ENCODE measurements around the gene MYO1H. TPM values are rescaled to one million over a fixed set of nuclear protein-coding genes. Genes with fewer than 3 reads are reported as not detected.

Gene MYO1H, protein sequence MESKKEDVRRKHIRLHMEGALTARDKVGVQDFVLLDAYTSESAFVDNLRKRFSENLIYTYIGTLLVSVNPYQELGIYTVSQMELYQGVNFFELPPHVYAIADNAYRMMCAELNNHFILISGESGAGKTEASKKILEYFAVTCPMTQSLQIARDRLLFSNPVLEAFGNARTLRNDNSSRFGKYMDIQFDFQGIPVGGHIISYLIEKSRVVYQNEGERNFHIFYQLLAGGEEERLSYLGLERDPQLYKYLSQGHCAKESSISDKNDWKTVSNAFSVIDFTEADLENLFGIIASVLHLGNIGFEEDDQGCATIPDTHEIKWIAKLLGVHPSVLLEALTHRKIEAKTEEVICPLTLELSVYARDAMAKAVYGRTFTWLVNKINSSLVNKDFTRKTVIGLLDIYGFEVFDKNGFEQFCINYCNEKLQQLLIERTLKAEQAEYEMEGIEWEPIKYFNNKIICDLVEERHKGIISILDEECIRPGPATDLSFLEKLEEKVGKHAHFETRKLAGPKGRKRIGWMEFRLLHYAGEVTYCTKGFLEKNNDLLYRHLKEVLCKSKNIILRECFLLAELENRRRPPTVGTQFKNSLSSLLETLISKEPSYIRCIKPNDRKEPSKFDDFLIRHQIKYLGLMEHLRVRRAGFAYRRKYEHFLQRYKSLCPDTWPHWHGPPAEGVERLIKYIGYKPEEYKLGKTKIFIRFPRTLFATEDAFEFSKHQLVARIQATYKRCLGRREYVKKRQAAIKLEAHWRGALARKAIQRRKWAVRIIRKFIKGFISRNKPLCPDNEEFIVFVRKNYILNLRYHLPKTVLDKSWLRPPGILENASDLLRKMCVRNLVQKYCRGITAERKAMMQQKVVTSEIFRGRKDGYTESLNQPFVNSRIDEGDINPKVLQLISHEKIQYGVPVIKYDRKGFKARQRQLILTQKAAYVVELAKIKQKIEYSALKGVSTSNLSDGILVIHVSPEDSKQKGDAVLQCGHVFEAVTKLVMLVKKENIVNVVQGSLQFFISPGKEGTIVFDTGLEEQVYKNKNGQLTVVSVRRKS
- not detected in 5 replicates for total RNA-seq (2022; extraction: Qiagen RNA extraction; ENCODE audit: low read depth)

DNA sequence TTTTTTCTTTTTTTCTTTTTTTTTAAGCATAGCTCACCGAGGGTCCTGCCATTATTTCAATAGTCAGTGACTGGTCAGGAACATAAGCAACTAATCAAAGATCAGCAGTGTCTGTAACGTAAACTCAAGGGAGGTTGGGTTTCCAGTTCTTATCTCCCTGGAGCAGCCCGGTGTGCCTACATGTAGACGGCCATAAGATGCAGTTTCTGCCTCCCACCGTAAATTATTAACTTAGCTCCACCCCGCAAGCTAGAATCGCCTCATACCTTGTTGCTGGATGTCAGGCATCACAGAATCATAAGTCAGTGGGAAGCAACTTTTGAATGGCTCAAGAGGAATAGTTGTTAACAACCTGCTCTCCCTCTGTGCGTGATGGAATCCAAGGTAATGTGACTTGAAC lies at the start of gene MYO1H:
Gene MYO1H (plus strand): TSS at position 312 of the 400 bp plus-strand sequence. CDS start 61 bp downstream, at position 373.

DNA sequence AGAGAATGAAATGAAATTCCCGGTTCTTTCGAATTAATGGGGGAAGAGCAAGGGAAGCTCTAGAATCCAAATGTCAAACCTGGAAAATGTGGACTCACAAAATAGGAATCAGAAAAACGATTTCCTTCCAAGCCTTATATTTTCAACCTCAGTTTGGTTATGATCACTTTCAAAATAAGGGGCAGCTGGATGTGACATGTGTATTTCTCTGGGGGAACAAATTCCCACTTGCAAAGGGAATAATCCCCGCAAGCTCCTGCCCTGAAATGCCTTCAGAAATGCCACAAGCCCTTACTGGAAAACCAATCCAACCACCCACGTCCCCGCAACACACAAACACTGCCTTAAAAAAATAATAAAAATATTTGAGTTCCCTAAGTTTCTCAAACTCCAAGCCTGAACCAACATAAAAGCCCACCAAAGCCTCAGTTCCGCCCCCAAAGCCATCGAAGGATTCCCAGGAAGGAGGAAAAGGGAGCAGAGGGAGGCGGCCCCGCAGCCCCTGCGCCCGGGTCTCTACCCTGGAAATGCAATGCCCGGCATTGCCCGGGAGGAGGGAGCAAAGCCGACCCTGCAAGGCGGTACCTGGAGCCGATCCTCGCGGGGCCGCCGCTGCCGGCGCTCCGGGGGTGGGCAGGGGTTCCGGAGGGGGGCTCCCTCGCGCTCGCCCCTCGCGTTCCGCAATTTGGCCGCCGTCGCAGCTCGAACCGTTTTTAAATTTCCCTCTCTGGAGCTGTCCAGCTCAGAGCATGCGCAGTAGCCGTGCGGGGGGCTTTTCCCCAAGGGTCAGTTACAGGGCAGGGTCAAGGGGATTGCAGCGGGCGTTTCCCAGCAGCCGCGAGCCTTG lies 38.9 kb upstream of the MYO1H start, which contains the start of gene FOXN4:
Gene FOXN4 (minus strand): TSS at position 751 of the 847 bp plus-strand sequence. CDS start 963 bp downstream, outside the sequence.

DNA sequence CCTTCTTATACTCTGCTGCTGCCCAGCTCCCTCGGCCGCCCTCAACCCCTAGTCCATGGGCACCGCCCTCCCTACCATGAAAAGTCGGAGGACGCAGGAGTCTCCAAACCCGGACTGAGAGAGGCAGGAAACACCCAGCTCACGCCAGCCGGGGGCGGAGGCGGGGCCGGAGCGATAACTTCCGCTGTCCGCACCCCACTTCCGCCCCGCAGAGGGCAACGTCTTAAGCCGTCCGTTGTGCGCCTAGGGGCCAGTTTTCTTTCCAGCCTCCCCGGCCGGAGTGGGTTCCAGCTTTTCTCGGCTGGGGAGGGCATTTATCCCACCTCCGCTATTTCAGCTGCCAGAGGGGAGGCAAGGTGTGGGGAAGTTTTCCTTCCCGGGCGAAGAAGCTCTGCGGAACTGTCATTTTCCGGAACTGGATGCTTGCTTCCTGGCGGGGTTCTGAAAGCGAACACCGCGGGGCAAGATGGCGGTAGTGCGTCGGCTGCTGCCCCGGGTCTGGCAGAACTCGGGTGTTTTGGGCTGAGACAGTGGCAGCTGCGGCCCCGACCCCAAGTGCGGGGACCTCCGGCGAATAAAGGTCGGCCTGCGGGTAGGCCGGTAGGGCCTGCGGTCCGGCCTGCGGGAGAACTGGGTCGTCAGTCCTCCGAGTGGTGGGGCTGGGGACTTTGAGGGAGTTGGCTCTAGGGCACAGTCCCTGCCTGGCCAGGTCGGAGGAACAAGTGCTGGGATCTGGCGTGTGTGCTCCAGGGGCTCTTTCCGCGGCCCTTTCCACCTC lies 129.7 kb downstream of the MYO1H start, which contains the start of the genes KCTD10 and UBE3B:
Gene KCTD10 (minus strand): TSS at position 116 of the 778 bp plus-strand sequence. CDS start 38 bp downstream, at position 78.
Gene UBE3B (plus strand): TSS at position 450 of the 778 bp plus-strand sequence. CDS start 5,918 bp downstream, outside the sequence.

Other genes starting within 250 kb of the MYO1H start
- 4.4 to 8.0 TPM (median 6.8 TPM) in 5 replicates for gene ACACB, start 231.3 kb upstream of the MYO1H start, total RNA-seq (2022; extraction: Qiagen RNA extraction; ENCODE audit: low read depth)
- 0.03 to 0.12 TPM in 2 of 5 replicates, not detected in the others for gene FOXN4, start 38.6 kb upstream of the MYO1H start, total RNA-seq (2022; extraction: Qiagen RNA extraction; ENCODE audit: low read depth)
- 37.9 to 57.0 TPM (median 42.0 TPM) in 5 replicates for gene KCTD10, start 129.4 kb downstream of the MYO1H start, total RNA-seq (2022; extraction: Qiagen RNA extraction; ENCODE audit: low read depth)
- gene UBE3B, start 129.7 kb downstream of the MYO1H start, total RNA-seq (2022; extraction: Qiagen RNA extraction; ENCODE audit: low read depth), result 12.2 to 17.8 TPM (median 14.7 TPM) in 5 replicates
- 24.0 to 31.4 TPM (median 27.6 TPM) in 5 replicates for gene MMAB, start 225.6 kb downstream of the MYO1H start, total RNA-seq (2022; extraction: Qiagen RNA extraction; ENCODE audit: low read depth)
- 6.5 to 9.7 TPM (median 7.7 TPM) in 5 replicates for gene MVK, start 225.9 kb downstream of the MYO1H start, total RNA-seq (2022; extraction: Qiagen RNA extraction; ENCODE audit: low read depth)

All from A549 treated with CpdA at 1 μM for 4 hours (cell line).